Stimulated activated CD8-positive, alpha-beta memory T cell treated with anti-CD3 and anti-CD28 coated beads, Interleukin-7, amount 100 ng/mL, for 4 hours (primary cell): ENCODE results near the gene ESRRB.

ENCODE experiments used
- DNase-seq, 2 donors: peaks; one replicate each; pipeline ENCODE4 v3.0.0-alpha.2; 2020; ENCODE audit warnings: low read depth in 2 of 2

Gene ESRRB

GRCh38 chr14:76541594-76542219 is 165.8 kb downstream of the ESRRB start:
- DNase-seq: no peak

GRCh38 chr14:76546426-76547221 is 170.7 kb downstream of the ESRRB start:
- DNase-seq: no peak

- DNase-seq: no peak
Observed at GRCh38 chr14:76547831-76548230, 171.9 kb downstream of the ESRRB start.

- no peak for DNase-seq
Observed at GRCh38 chr14:76550534-76550933, 174.6 kb downstream of the ESRRB start.

- no peak for DNase-seq
Observed at GRCh38 chr14:76551116-76551515, 175.2 kb downstream of the ESRRB start.
